Liver (tissue), 9 donors: ENCODE results near the gene NINJ2. TPM values are rescaled to one million over a fixed set of nuclear protein-coding genes. Genes with fewer than 3 reads are reported as not detected.

Source experiments
- DNase-seq: peaks from one replicate; pipeline ENCODE4 v3.0.0-alpha.2; 2017; ENCODE audit warnings: low spot score
- H3K27ac ChIP-seq, 2 donors: one replicate each; pipeline ENCODE4 v1.7.0; 2013; ENCODE audit warnings: inconsistent platforms in 2 of 2, low read length in 2 of 2, control low read depth in 1 of 2, low read depth in 1 of 2, mild to moderate bottlenecking in 1 of 2
- H3K27me3 ChIP-seq, 4 donors: one replicate each; pipeline versions ENCODE4 v1.6.1 to v1.7.0; 2013; ENCODE audit warnings: low read length in 3 of 4, inconsistent platforms in 1 of 4, mild to moderate bottlenecking in 1 of 4, moderate library complexity in 1 of 4; ENCODE audit not compliant: control insufficient read depth in 4 of 4, insufficient read depth in 4 of 4
- H3K36me3 ChIP-seq, 4 donors: one replicate each; pipeline versions ENCODE4 v1.6.1 to v1.7.0; 2013; ENCODE audit warnings: low read length in 3 of 4, mild to moderate bottlenecking in 3 of 4, low read depth in 1 of 4, moderate library complexity in 1 of 4; ENCODE audit not compliant: control insufficient read depth in 4 of 4, insufficient read depth in 3 of 4
- H3K4me1 ChIP-seq, 4 donors: one replicate each; pipeline versions ENCODE4 v1.6.1 to v1.7.0; 2013; ENCODE audit warnings: low read length in 3 of 4, mild to moderate bottlenecking in 3 of 4, moderate library complexity in 1 of 4; ENCODE audit not compliant: control insufficient read depth in 4 of 4, insufficient read depth in 4 of 4
- H3K4me3 ChIP-seq, 3 donors: one replicate each; pipeline versions ENCODE4 v1.6.1 to v1.7.0; 2013; ENCODE audit warnings: low read length in 3 of 3, control low read depth in 1 of 3, low read depth in 1 of 3, mild to moderate bottlenecking in 1 of 3
- H3K9ac ChIP-seq, 2 donors: one replicate each; pipeline ENCODE4 v1.7.0; 2013; ENCODE audit warnings: low read length in 2 of 2, mild to moderate bottlenecking in 2 of 2, moderate library complexity in 2 of 2, control low read depth in 1 of 2, low read depth in 1 of 2
- H3K9me3 ChIP-seq, 4 donors: one replicate each; pipeline versions ENCODE4 v1.6.1 to v1.7.0; 2013; ENCODE audit warnings: low read length in 3 of 4; ENCODE audit not compliant: control insufficient read depth in 4 of 4
- ATF3 ChIP-seq: IDR thresholded peaks from 2 replicates; pipeline ENCODE4 v1.6.1; 2016; ENCODE audit warnings: antibody characterized with exemption
- CTCF ChIP-seq: fragments of 150-350 bp; IDR thresholded peaks from 2 replicates; pipeline ENCODE4 v1.5.1; 2017; ENCODE audit warnings: improper control_type of control experiment, low read depth, low read length; ENCODE audit not compliant: missing input control
- EGR1 ChIP-seq, 2 donors: IDR thresholded peaks; 2 replicates each; pipeline ENCODE4 v1.6.1; 2016 to 2018; ENCODE audit warnings: antibody characterized with exemption in 2 of 2, low read depth in 2 of 2
- FOXA1 ChIP-seq: IDR thresholded peaks from 2 replicates; pipeline ENCODE4 v1.6.1; 2016; ENCODE audit warnings: antibody characterized with exemption
- FOXA2 ChIP-seq: IDR thresholded peaks from 2 replicates; pipeline ENCODE4 v1.6.1; 2016; ENCODE audit warnings: antibody characterized with exemption
- GABPA ChIP-seq, 2 donors: IDR thresholded peaks in 1 of 2; conservative IDR thresholded peaks in 1 of 2; 2 replicates each; pipeline ENCODE4 v1.6.1; 2016; ENCODE audit warnings: antibody characterized with exemption in 2 of 2, mild to moderate bottlenecking in 1 of 2, moderate library complexity in 1 of 2
- HNF4G ChIP-seq: IDR thresholded peaks from 2 replicates; pipeline ENCODE4 v1.6.1; 2016; ENCODE audit warnings: antibody characterized with exemption
- JUND ChIP-seq, 2 donors: IDR thresholded peaks; 2 replicates each; pipeline ENCODE4 v1.6.1; 2016; ENCODE audit warnings: antibody characterized with exemption in 2 of 2
- MAX ChIP-seq: IDR thresholded peaks from 2 replicates; pipeline ENCODE4 v1.6.1; 2016; ENCODE audit warnings: antibody characterized with exemption
- NR2F2 ChIP-seq: IDR thresholded peaks from 2 replicates; pipeline ENCODE4 v1.6.1; 2016; ENCODE audit warnings: antibody characterized with exemption
- RAD21 ChIP-seq, 2 donors: IDR thresholded peaks; 2 replicates each; pipeline ENCODE4 v1.6.1; 2016; ENCODE audit warnings: antibody characterized with exemption in 2 of 2, mild to moderate bottlenecking in 2 of 2
- REST ChIP-seq: IDR thresholded peaks from 2 replicates; pipeline ENCODE4 v1.6.1; 2016; ENCODE audit warnings: antibody characterized with exemption, mild to moderate bottlenecking
- RXRA ChIP-seq, 2 donors: IDR thresholded peaks; 2 replicates each; pipeline ENCODE4 v1.6.1; 2017 to 2018; ENCODE audit warnings: antibody characterized with exemption in 2 of 2, mild to moderate bottlenecking in 1 of 2
- SP1 ChIP-seq: IDR thresholded peaks from 2 replicates; pipeline ENCODE4 v1.6.1; 2018; ENCODE audit warnings: antibody characterized with exemption, mild to moderate bottlenecking
- TAF1 ChIP-seq: conservative IDR thresholded peaks from 2 replicates; pipeline ENCODE4 v1.6.1; 2016; ENCODE audit warnings: antibody characterized with exemption, mild to moderate bottlenecking
- YY1 ChIP-seq: IDR thresholded peaks from 2 replicates; pipeline ENCODE4 v1.6.1; 2016; ENCODE audit warnings: antibody characterized with exemption, mild to moderate bottlenecking
- ZBTB33 ChIP-seq: IDR thresholded peaks from 2 replicates; pipeline ENCODE4 v1.6.1; 2016; ENCODE audit warnings: antibody characterized with exemption
- WGBS: extraction: QIAGEN DNeasy Blood & Tissue Kit; methylation state at CpG from one replicate; pipeline ENCODE4 v1.1.7; 2013; 5-methylcytosine and 5-hydroxymethylcytosine counted together
- polyA plus RNA-seq, 2 donors: library from polyadenylated mRNA; stranded (reverse) in 1 of 2; unstranded in 1 of 2; fragments of 200-250 nt in 1 of 2; fragments of >200 nt in 1 of 2; fragmentation: Nextera tagmentation in 1 of 2; extraction: Ambion mirVana in 1 of 2; gene quantifications; one replicate each; pipeline versions ENCODE4 v1.2.1 to v1.2.3, GENCODE V29; 2013 to 2015
- total RNA-seq, 2 donors: library from RNA; depleted of rRNA; stranded (reverse); fragments of >200 nt; gene quantifications; one replicate each; pipeline ENCODE4 v1.2.3, GENCODE V29; 2014
- donor health status: healthy.
- donor health status: healthy.
- donor health status: healthy.
- donor health status: healthy.
- donor health status: healthy.

NINJ2 gene
- total and polyA plus RNA-seq, 4 donors: 6.7 to 16.5 (median 15.4) TPM

GRCh38 chr12:541676-542324 is 121.4 kb downstream of the NINJ2 start:
- no peak for TF ChIP-seq RAD21 (IDR thresholded peaks at IDR 0.05)
- TF ChIP-seq ZBTB33: no peak
- TF ChIP-seq RXRA (IDR thresholded peaks at IDR 0.05): no peak
- no peak for TF ChIP-seq YY1
- no peak for TF ChIP-seq NR2F2
- TF ChIP-seq CTCF: no peak
- no peak for TF ChIP-seq TAF1
- TF ChIP-seq SP1: no peak
- TF ChIP-seq REST: no peak
- TF ChIP-seq HNF4G: no peak
- TF ChIP-seq FOXA2: no peak
- TF ChIP-seq ATF3: no peak
- TF ChIP-seq FOXA1: no peak
- TF ChIP-seq GABPA (IDR thresholded peaks at IDR 0.05 in 1 of 2, conservative IDR thresholded peaks at IDR 0.05 in 1 of 2): no peak
- no peak for TF ChIP-seq EGR1 (IDR thresholded peaks at IDR 0.05; ENCODE audit: low read depth in 2 of 2)
- TF ChIP-seq JUND (IDR thresholded peaks at IDR 0.05): no peak
- no peak for TF ChIP-seq MAX
- peaks cover 0 to 5% (median 1%) of the 10 kb centered on the region in 4 donors for H3K4me1 ChIP-seq
- H3K27ac ChIP-seq: no peak overlapping the region

More at GRCh38 chr12:541676-542324, 121.4 kb downstream of the NINJ2 start:
- H3K36me3 ChIP-seq: no peaks in the 10 kb centered on the region
- WGBS: 83% methylated on average over 9 of the region's 9 CpGs
- DNase-seq: no peak
- H3K9ac ChIP-seq: no peak overlapping the region
- no peak overlapping the region for H3K4me3 ChIP-seq
- no peaks in the 10 kb centered on the region for H3K9me3 ChIP-seq
- H3K27me3 ChIP-seq: no peaks in the 10 kb centered on the region
